ENCODE measurements around the gene LMNA. TPM values are rescaled to one million over a fixed set of nuclear protein-coding genes. Genes with fewer than 3 reads are reported as not detected.

The LMNA gene
- total and polyA plus RNA-seq, 11 donors: 223 to 396 (median 273) TPM

GRCh38 chr1:156148216-156148615 lies 33.7 kb downstream of the LMNA start:
- WGBS, 4 donors: 60 to 75% (median 62%) methylated on average over 6 of the region's 6 CpGs
- H3K4me1 ChIP-seq: peaks cover 5 to 62% (median 14%) of the 10 kb centered on the region in 12 donors

GRCh38 chr1:156149374-156150332 lies 35.1 kb downstream of the LMNA start:
- TF ChIP-seq POLR2A (IDR thresholded peaks at IDR 0.05) (no peak), CTCF (IDR thresholded peaks at IDR 0.05) (no peak)
- no peak overlapping the region for H3K4me3 ChIP-seq
- H3K27me3 ChIP-seq: peaks cover 0 to 28% (median 5%) of the 10 kb centered on the region in 9 donors
- ATAC-seq (no peak), DNase-seq (no peak)
- H3K36me3 ChIP-seq: no peaks in the 10 kb centered on the region
- WGBS, 4 donors: 19 to 30% (median 26%) methylated on average over 19 to 20 of the region's 20 CpGs
- peaks cover 5 to 69% (median 14%) of the 10 kb centered on the region in 12 donors for H3K4me1 ChIP-seq
- H3K27ac ChIP-seq: no peak overlapping the region
- H3K9me3 ChIP-seq: no peaks in the 10 kb centered on the region
- intact Hi-C loops (cut with DNase I): loop anchor here in 6 of 10 donors (5.0 to 10.0 kb wide), 4 partner anchors 43 to 168 kb away; partner anchors contain the start of genes PMF1 (in 1 of the 6) and SLC25A44 (in 1 of the 6)

More at GRCh38 chr1:156148216-156148615, 33.7 kb downstream of the LMNA start:
- Histone ChIP-seq H3K4me3 (no peak overlapping the region), H3K27me3 (peaks cover 0 to 28% (median 5%) of the 10 kb centered on the region in 9 donors), H3K9me3 (no peaks in the 10 kb centered on the region), H3K27ac (peak overlapping the region in 3 of 12 donors; percentile 3 to 82 (median 11)), H3K36me3 (no peaks in the 10 kb centered on the region)
- intact Hi-C loops (cut with DNase I): loop anchor here in 6 of 10 donors (5.0 to 10.0 kb wide), 4 partner anchors 44 to 169 kb away; partner anchors contain the start of genes PMF1 (in 1 of the 6) and SLC25A44 (in 1 of the 6)
- DNase-seq (peak in 1 of 5 donors; percentile 47), ATAC-seq (peak in 2 of 4 donors; percentile 23 to 37)
- TF ChIP-seq CTCF (IDR thresholded peaks at IDR 0.05) (no peak), POLR2A (IDR thresholded peaks at IDR 0.05) (no peak)

GRCh38 chr1:156150333-156151011 lies 36.0 kb downstream of the LMNA start:
- Histone ChIP-seq H3K27ac (peak overlapping the region in 1 of 12 donors; percentile 79), H3K36me3 (no peaks in the 10 kb centered on the region), H3K9me3 (no peaks in the 10 kb centered on the region), H3K4me1 (peaks cover 5 to 73% (median 14%) of the 10 kb centered on the region in 12 donors), H3K27me3 (peaks cover 0 to 28% (median 5%) of the 10 kb centered on the region in 9 donors), H3K4me3 (no peak overlapping the region)
- DNase-seq: no peak
- 41 to 53% (median 51%) methylated on average over 10 of the region's 10 CpGs for WGBS, 4 donors
- intact Hi-C loops (cut with DNase I): no loop called here
- no peak for ATAC-seq
- TF ChIP-seq CTCF (IDR thresholded peaks at IDR 0.05) (no peak), POLR2A (IDR thresholded peaks at IDR 0.05) (no peak)
